ENCODE results near the gene LTC4S. TPM values are rescaled to one million over a fixed set of nuclear protein-coding genes. Genes with fewer than 3 reads are reported as not detected.

LTC4S gene
- total RNA-seq, 3 donors from 2014 or later: 3.8 to 8.8 (median 6.7) TPM

DNA sequence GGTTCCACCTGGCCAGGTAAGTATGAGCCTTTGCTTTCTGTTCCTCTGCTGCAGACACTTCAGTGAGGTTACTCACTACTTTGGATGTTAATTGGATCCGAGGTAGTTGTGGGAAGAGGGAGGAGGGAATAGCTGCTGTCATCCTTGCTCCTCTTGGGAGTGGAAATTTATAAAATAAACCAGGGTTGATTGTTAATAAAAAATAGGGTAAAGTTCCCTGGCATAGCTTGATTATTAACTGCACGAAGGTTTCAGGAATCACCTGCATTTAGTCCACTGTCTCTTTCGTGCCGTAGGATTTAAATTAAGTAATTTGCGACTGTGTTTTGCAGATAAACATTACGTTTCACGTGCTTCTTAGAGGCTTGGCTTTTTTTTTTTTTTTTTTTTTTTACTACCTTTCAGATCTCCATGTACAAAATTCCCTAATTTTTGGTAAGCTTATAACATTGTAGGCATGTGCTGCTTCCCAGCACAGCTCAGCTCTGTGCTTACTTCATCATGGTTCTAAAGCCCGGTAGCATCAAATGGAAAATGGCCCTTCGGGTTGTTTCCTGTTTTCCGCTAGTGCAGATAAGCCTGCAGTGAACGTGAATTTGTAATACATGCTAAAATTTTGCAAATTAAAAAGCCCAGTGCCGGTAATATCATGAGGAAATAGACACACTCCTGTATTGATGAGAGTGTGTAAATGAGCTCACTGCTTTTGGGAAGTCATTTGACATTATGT lies 26.9 kb upstream of the LTC4S start:
- Histone ChIP-seq H3K4me1 (peaks cover 8 to 15% of the 10 kb centered on the region in 2 donors), H3K27ac (peak overlapping the region in 1 of 2 donors; percentile 50), H3K9me3 (no peaks in the 10 kb centered on the region)

DNA sequence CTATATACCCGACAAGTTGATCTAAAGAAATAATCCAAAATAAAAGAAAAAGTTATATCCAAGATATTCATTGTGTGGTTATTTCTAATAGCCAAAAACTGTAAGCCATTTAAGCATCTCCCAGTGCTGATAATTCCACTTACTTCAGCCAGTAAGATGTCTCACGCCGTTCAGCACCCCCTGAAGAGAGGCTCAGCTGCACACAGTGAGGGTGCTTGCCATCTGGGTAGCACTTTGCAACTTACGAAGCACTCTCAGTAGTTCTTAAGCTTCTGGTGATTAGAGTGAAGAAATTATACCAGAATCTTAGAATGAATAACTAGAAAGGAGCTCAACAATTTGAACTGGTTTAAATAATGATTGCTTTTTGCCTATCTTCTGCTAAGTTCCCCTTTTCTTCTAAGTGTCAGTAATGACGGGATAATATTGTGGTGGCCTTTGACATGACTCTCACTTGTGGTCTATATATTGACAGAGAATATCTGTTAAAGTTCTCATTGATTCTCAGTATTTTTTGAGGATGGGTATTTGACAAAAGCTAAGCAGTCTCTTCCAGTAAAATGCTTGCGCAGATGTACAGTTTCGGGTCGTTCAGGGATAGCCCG lies 26.2 kb upstream of the LTC4S start:
- no peaks in the 10 kb centered on the region for H3K27me3 ChIP-seq
- H3K9me3 ChIP-seq: no peaks in the 10 kb centered on the region
- DNase-seq (ENCODE audit: low spot score in 2 of 2): no peak
- intact Hi-C loops (cut with DNase I; ENCODE audit: low total_unique reads): no loop called here
- no peak overlapping the region for H3K4me3 ChIP-seq
- TF ChIP-seq POLR2AphosphoS5 (IDR thresholded peaks at IDR 0.05): no peak
- no peak for TF ChIP-seq POLR2A (IDR thresholded peaks at IDR 0.05)
- TF ChIP-seq, protein P1, sequence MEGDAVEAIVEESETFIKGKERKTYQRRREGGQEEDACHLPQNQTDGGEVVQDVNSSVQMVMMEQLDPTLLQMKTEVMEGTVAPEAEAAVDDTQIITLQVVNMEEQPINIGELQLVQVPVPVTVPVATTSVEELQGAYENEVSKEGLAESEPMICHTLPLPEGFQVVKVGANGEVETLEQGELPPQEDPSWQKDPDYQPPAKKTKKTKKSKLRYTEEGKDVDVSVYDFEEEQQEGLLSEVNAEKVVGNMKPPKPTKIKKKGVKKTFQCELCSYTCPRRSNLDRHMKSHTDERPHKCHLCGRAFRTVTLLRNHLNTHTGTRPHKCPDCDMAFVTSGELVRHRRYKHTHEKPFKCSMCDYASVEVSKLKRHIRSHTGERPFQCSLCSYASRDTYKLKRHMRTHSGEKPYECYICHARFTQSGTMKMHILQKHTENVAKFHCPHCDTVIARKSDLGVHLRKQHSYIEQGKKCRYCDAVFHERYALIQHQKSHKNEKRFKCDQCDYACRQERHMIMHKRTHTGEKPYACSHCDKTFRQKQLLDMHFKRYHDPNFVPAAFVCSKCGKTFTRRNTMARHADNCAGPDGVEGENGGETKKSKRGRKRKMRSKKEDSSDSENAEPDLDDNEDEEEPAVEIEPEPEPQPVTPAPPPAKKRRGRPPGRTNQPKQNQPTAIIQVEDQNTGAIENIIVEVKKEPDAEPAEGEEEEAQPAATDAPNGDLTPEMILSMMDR (IDR thresholded peaks at IDR 0.05): no peak
- peaks cover 5 to 10% of the 10 kb centered on the region in 2 donors for H3K4me1 ChIP-seq
- H3K36me3 ChIP-seq: no peaks in the 10 kb centered on the region
- no peak overlapping the region for H3K27ac ChIP-seq

More for the DNA sequence above, 26.9 kb upstream of the LTC4S start:
- Histone ChIP-seq H3K36me3 (no peaks in the 10 kb centered on the region), H3K4me3 (no peak overlapping the region), H3K27me3 (no peaks in the 10 kb centered on the region)
- TF ChIP-seq POLR2AphosphoS5 (IDR thresholded peaks at IDR 0.05): no peak
- no peak for TF ChIP-seq POLR2A (IDR thresholded peaks at IDR 0.05)
- TF ChIP-seq, protein P1 (IDR thresholded peaks at IDR 0.05): no peak
- DNase-seq (ENCODE audit: low spot score in 2 of 2): no peak
- intact Hi-C loops (cut with DNase I; ENCODE audit: low total_unique reads): no loop called here

- Histone ChIP-seq H3K27me3 (no peaks in the 10 kb centered on the region), H3K27ac (no peak overlapping the region), H3K4me3 (no peak overlapping the region), H3K9me3 (no peaks in the 10 kb centered on the region), H3K4me1 (peaks cover 4 to 5% of the 10 kb centered on the region in 2 donors), H3K36me3 (peaks cover 6% of the 10 kb centered on the region)
- TF ChIP-seq POLR2A (IDR thresholded peaks at IDR 0.05): no peak
- TF ChIP-seq POLR2AphosphoS5 (IDR thresholded peaks at IDR 0.05): no peak
- TF ChIP-seq, protein P1 (IDR thresholded peaks at IDR 0.05): no peak
- no peak for DNase-seq (ENCODE audit: low spot score in 2 of 2)
- intact Hi-C loops (cut with DNase I; ENCODE audit: low total_unique reads): no loop called here
Observed at GRCh38 chr5:179768326-179769085, 25.3 kb upstream of the LTC4S start.

GRCh38 chr5:179769271-179769670 lies 24.5 kb upstream of the LTC4S start:
- Histone ChIP-seq H3K27me3 (no peaks in the 10 kb centered on the region), H3K4me3 (no peak overlapping the region), H3K36me3 (peaks cover 11% of the 10 kb centered on the region), H3K4me1 (peaks cover 0 to 5% of the 10 kb centered on the region in 2 donors), H3K9me3 (no peaks in the 10 kb centered on the region), H3K27ac (no peak overlapping the region)
- no peak for TF ChIP-seq POLR2AphosphoS5 (IDR thresholded peaks at IDR 0.05)
- TF ChIP-seq, protein P1 (IDR thresholded peaks at IDR 0.05): no peak
- TF ChIP-seq POLR2A (IDR thresholded peaks at IDR 0.05): no peak
- intact Hi-C loops (cut with DNase I; ENCODE audit: low total_unique reads): no loop called here
- no peak for DNase-seq (ENCODE audit: low spot score in 2 of 2)
